OCI-LY7 (cell line): Measurements from ENCODE around the gene AP1S3. TPM values are rescaled to one million over a fixed set of nuclear protein-coding genes. Genes with fewer than 3 reads are reported as not detected.

Source experiments
- BruUV-seq: library from RNA; stranded (reverse); fragments of 400-500 nt; replicated peaks from 2 replicates; lab custom pipeline; 2021; lab: Mats Ljungman, UMichigan
- CTCF ChIA-PET: fragments of 300-600 bp; sonication (Branson Sonifier 250); formaldehyde crosslinking; loops from one replicate; lab custom pipeline; 2022; ENCODE audit warnings: antibody characterized with exemption; ENCODE audit not compliant: unreplicated experiment; lab: Charles Lee
- POLR2A ChIA-PET: fragments of 300-600 bp; sonication (Branson Sonifier 250); formaldehyde crosslinking; loops from one replicate; lab custom pipeline; 2022; ENCODE audit warnings: antibody characterized with exemption; lab: Charles Lee
- DNase-seq: peaks from one replicate; pipeline ENCODE4 v3.0.0-alpha.2; 2015; ENCODE audit warnings: low spot score
- H2AFZ ChIP-seq: fragments of 200-600 bp; sonication (generic), shearing (Covaris generic); 2 replicates; pipeline ENCODE4 v1.6.1; 2014; ENCODE audit warnings: mild to moderate bottlenecking, antibody characterized with exemption, low read length, moderate library complexity
- H3K27ac ChIP-seq: fragments of 200-600 bp; sonication (generic); 2 replicates; pipeline ENCODE4 v1.5.1; 2014; ENCODE audit warnings: mixed run types, low read depth, mild to moderate bottlenecking, moderate library complexity, low read length, inconsistent platforms; ENCODE audit not compliant: poor library complexity, severe bottlenecking
- H3K36me3 ChIP-seq: fragments of 200-600 bp; sonication (generic); 2 replicates; pipeline ENCODE4 v1.6.1; 2014; ENCODE audit warnings: mild to moderate bottlenecking, antibody characterized with exemption, low read length, moderate library complexity, mixed read lengths; ENCODE audit not compliant: insufficient read depth
- H3K4me1 ChIP-seq: fragments of 200-600 bp; sonication (generic); 2 replicates; pipeline ENCODE4 v1.5.1; 2014; ENCODE audit warnings: mild to moderate bottlenecking, low read length; ENCODE audit not compliant: insufficient read depth, poor library complexity, severe bottlenecking
- H3K4me2 ChIP-seq: fragments of 200-600 bp; sonication (generic); 2 replicates; pipeline ENCODE4 v1.6.1; 2014; ENCODE audit warnings: mild to moderate bottlenecking, low read length
- H3K4me3 ChIP-seq: fragments of 200-600 bp; sonication (generic); 2 replicates; pipeline ENCODE4 v1.5.1; 2014; ENCODE audit warnings: mild to moderate bottlenecking, low read depth, low read length; ENCODE audit not compliant: poor library complexity, severe bottlenecking
- H3K79me2 ChIP-seq: fragments of 200-600 bp; sonication (generic); 2 replicates; pipeline ENCODE4 v1.6.1; 2016; ENCODE audit warnings: low read depth, mild to moderate bottlenecking, low read length, moderate library complexity, mixed read lengths; ENCODE audit not compliant: insufficient read depth
- H3K9me2 ChIP-seq: fragments of 200-600 bp; sonication (generic); 2 replicates; pipeline ENCODE4 v1.6.1; 2016; ENCODE audit warnings: mild to moderate bottlenecking, low read length, mixed read lengths; ENCODE audit not compliant: insufficient read depth
- H3K9me3 ChIP-seq: fragments of 200-600 bp; sonication (generic); 2 replicates; pipeline ENCODE4 v1.6.1; 2014; ENCODE audit warnings: mild to moderate bottlenecking, mixed run types, low read length, mixed read lengths
- H4K20me1 ChIP-seq: fragments of 200-600 bp; sonication (generic); 2 replicates; pipeline ENCODE4 v1.6.1; 2014; ENCODE audit warnings: mild to moderate bottlenecking, antibody characterized with exemption, low read length, moderate library complexity, mixed read lengths; ENCODE audit not compliant: insufficient read depth
- EZH2phosphoT487 ChIP-seq: fragments of 200-600 bp; sonication (generic); IDR thresholded peaks from 2 replicates; pipeline ENCODE4 v1.6.1; 2018; ENCODE audit warnings: low read depth, borderline replicate concordance, mild to moderate bottlenecking, mixed run types, antibody characterized with exemption, low read length, moderate library complexity, mixed read lengths
- intact Hi-C: fragments of 100-400 bp; cut with micrococcal nuclease; formaldehyde crosslinking; loops from one replicate; pipeline ENCODE4 v1.10.0; 2022; ENCODE audit not compliant: unreplicated experiment
- total RNA-seq, 2 experiments: library from RNA; depleted of rRNA in 1 of 2; stranded (reverse); fragments of >200 nt in 1 of 2; shearing (Covaris generic) in 1 of 2; gene quantifications; 2 replicates each; pipeline ENCODE4 v1.2.3, GENCODE V29; 2014 to 2022
- TF ChIP-seq, protein P1 (sequence below): fragments of 200-600 bp; sonication (generic); conservative IDR thresholded peaks from 2 replicates; pipeline ENCODE4 v1.5.1; 2014; ENCODE audit warnings: mild to moderate bottlenecking, antibody characterized with exemption, low read length, moderate library complexity, mixed read lengths

Gene AP1S3
- total RNA-seq, 2 experiments from 2014 or later: 11.2 to 32.1 TPM

GRCh38 chr2:223853425-223853837 lies 16.0 kb upstream of the AP1S3 start:
- Histone ChIP-seq H3K9me3 (peaks cover 16% of the 10 kb centered on the region; the same call in 1 of the 2 replicates), H3K36me3 (no peaks in the 10 kb centered on the region; the same call in 1 of the 2 replicates), H3K79me2 (no peaks in the 10 kb centered on the region), H2AFZ (no peak overlapping the region), H3K9me2 (no peaks in the 10 kb centered on the region), H3K4me2 (no peak overlapping the region), H4K20me1 (no peaks in the 10 kb centered on the region), H3K4me3 (no peak overlapping the region), H3K4me1 (peaks cover 6% of the 10 kb centered on the region), H3K27ac (no peak overlapping the region)
- BruUV-seq: no TSS peak
- DNase-seq: no peak
- ChIA-PET POLR2A (interaction anchor here (0.6 kb wide), 1 partner anchor 25 kb away, joined by 4 read pairs; no protein-coding TSS in a partner anchor), CTCF (no interaction called here)
- intact Hi-C loops: no loop called here
- no peak for TF ChIP-seq EZH2phosphoT487
- TF ChIP-seq, protein P1, sequence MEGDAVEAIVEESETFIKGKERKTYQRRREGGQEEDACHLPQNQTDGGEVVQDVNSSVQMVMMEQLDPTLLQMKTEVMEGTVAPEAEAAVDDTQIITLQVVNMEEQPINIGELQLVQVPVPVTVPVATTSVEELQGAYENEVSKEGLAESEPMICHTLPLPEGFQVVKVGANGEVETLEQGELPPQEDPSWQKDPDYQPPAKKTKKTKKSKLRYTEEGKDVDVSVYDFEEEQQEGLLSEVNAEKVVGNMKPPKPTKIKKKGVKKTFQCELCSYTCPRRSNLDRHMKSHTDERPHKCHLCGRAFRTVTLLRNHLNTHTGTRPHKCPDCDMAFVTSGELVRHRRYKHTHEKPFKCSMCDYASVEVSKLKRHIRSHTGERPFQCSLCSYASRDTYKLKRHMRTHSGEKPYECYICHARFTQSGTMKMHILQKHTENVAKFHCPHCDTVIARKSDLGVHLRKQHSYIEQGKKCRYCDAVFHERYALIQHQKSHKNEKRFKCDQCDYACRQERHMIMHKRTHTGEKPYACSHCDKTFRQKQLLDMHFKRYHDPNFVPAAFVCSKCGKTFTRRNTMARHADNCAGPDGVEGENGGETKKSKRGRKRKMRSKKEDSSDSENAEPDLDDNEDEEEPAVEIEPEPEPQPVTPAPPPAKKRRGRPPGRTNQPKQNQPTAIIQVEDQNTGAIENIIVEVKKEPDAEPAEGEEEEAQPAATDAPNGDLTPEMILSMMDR: no peak

DNA sequence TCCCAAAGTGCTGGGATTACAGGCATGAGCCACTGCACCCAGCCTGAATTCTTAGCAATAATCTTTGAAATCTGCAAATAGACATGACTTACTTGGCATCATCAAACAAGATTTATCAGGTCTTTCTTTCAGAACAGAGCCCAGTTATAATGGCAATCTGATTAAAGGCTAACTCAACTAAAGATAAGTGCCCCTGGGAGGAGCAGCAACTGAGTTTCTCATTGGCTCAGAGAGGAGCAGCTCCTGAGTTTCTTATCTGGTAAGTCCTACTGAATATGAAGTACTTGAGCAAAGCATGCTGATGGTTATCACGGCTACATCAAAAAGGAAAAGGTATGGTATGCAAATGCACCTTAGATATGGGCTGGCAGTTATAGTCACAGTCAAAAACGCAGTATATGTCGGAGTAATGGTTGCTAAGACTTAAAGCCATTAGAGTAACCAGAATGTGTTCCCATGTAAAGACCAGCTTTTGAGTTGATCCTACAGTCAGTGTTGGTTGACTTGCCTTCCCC lies 15.0 kb upstream of the AP1S3 start:
- no peak for TF ChIP-seq EZH2phosphoT487
- TF ChIP-seq, protein P1: no peak
- no peaks in the 10 kb centered on the region for H4K20me1 ChIP-seq
- H3K4me3 ChIP-seq: no peak overlapping the region
- H3K79me2 ChIP-seq: no peaks in the 10 kb centered on the region
- BruUV-seq: no TSS peak
- DNase-seq: no peak
- H3K27ac ChIP-seq: no peak overlapping the region
- H3K9me2 ChIP-seq: no peaks in the 10 kb centered on the region
- H3K36me3 ChIP-seq: no peaks in the 10 kb centered on the region; the same call in 1 of the 2 replicates
- H2AFZ ChIP-seq: no peak overlapping the region
- ChIA-PET POLR2A (interaction anchor here (0.6 to 0.7 kb wide), 2 partner anchors 25 to 319 kb away, joined by 3 to 4 read pairs; no protein-coding TSS in a partner anchor), CTCF (no interaction called here)
- intact Hi-C loops: no loop called here
- no peak overlapping the region for H3K4me2 ChIP-seq
- peaks cover 16% of the 10 kb centered on the region; the same call in 1 of the 2 replicates for H3K9me3 ChIP-seq
- H3K4me1 ChIP-seq: peaks cover 6% of the 10 kb centered on the region

GRCh38 chr2:223847410-223847809 lies 10.0 kb upstream of the AP1S3 start:
- Histone ChIP-seq H3K79me2 (no peaks in the 10 kb centered on the region), H3K36me3 (no peaks in the 10 kb centered on the region; the same call in 1 of the 2 replicates), H3K9me2 (no peaks in the 10 kb centered on the region), H3K4me3 (no peak overlapping the region), H2AFZ (no peak overlapping the region), H3K27ac (no peak overlapping the region), H3K4me1 (no peaks in the 10 kb centered on the region), H4K20me1 (no peaks in the 10 kb centered on the region), H3K9me3 (peaks cover 16% of the 10 kb centered on the region; the same call in 1 of the 2 replicates), H3K4me2 (no peak overlapping the region)
- CTCF ChIA-PET: no interaction called here
- no peak for DNase-seq
- POLR2A ChIA-PET: interaction anchor here (1.4 kb wide), 1 partner anchor 21 kb away, joined by 4 read pairs; no protein-coding TSS in a partner anchor
- TF ChIP-seq EZH2phosphoT487: no peak
- TF ChIP-seq, protein P1: no peak
- intact Hi-C loops: no loop called here
- BruUV-seq: no TSS peak
